Tibial artery (tissue), 4 donors: ENCODE measurements around the gene ADORA1.
A peak's percentile ranks its signal among the peaks of the same experiment; 100 is the strongest.

Source experiments
- DNase-seq, 2 donors: peaks; one replicate each; pipeline ENCODE4 v3.0.0-alpha.2; 2019
- H3K27ac ChIP-seq, 2 donors: fragments of 200-600 bp; sonication (generic) in 1 of 2; 1 replicate in 1 of 2; 2 replicates in 1 of 2; pipeline ENCODE4 v1.5.1; 2018 to 2019; ENCODE audit warnings: mild to moderate bottlenecking in 1 of 2
- H3K27me3 ChIP-seq, 2 donors: fragments of 200-600 bp; sonication (generic) in 1 of 2; one replicate each; pipeline versions ENCODE4 v1.5.1 to v1.6.0; 2016 to 2019
- H3K36me3 ChIP-seq, 3 donors: fragments of 200-600 bp; sonication (generic) in 2 of 3; one replicate each; pipeline ENCODE4 v1.5.1; 2016 to 2019; ENCODE audit warnings: mild to moderate bottlenecking in 2 of 3
- H3K4me1 ChIP-seq, 4 donors: fragments of 200-600 bp; sonication (generic) in 2 of 4; 1 replicate in 3 of 4; 2 replicates in 1 of 4; pipeline ENCODE4 v1.5.1; 2016 to 2019
- H3K4me3 ChIP-seq, 2 donors: fragments of 200-600 bp; sonication (generic) in 1 of 2; 1 replicate in 1 of 2; 2 replicates in 1 of 2; pipeline ENCODE4 v1.5.1; 2018 to 2019; ENCODE audit warnings: mild to moderate bottlenecking in 2 of 2
- H3K9me3 ChIP-seq, 3 donors: fragments of 200-600 bp; sonication (generic) in 1 of 3; one replicate each; pipeline ENCODE4 v1.5.1; 2016 to 2019
- CTCF ChIP-seq, 2 experiments: fragments of 200-600 bp in 1 of 2; fragments of 450-650 bp in 1 of 2; IDR thresholded peaks; one replicate each; pipeline ENCODE4 v1.5.1; 2017 to 2019; ENCODE audit warnings: antibody characterized with exemption in 2 of 2, mild to moderate bottlenecking in 1 of 2, moderate library complexity in 1 of 2
- intact Hi-C: fragments of 100-400 bp; cut with DNase I; formaldehyde crosslinking; loops from one replicate; pipeline ENCODE4 v1.15.0; 2023; ENCODE audit warnings: low total_unique reads

The ADORA1 gene

GRCh38 chr1:203196371-203196770, 68.8 kb downstream of the ADORA1 start:
- Histone ChIP-seq H3K27me3 (peaks cover 0 to 15% of the 10 kb centered on the region in 2 donors), H3K9me3 (no peaks in the 10 kb centered on the region), H3K4me1 (peaks cover 0 to 11% (median 5%) of the 10 kb centered on the region in 4 donors), H3K27ac (no peak overlapping the region), H3K4me3 (no peak overlapping the region), H3K36me3 (no peaks in the 10 kb centered on the region)
- DNase-seq = peak in 1 of 2 donors; percentile 43
- no peak for TF ChIP-seq CTCF (IDR thresholded peaks at IDR 0.05)
- intact Hi-C loops = no loop called here

DNA sequence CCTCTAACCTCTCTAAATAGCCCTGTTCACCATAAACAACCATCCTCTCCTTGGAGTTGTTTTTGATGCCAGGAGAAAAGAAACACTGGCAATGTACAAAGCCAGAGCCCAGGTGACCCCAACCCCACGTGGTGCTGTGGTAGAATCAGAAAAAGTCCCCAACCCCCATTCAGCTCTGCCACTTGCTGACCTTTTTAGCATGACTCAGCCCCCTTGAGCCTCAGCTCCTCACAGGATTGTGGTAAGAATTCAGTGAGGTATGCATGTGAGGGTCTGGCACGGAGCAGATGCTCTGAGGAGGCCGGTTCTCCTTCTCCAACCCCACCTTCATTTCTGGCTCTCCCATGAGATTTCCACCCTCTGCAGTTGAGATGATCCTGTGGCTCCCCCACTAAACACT, 70.1 kb downstream of the ADORA1 start:
- H3K9me3 ChIP-seq = no peaks in the 10 kb centered on the region
- H3K27me3 ChIP-seq = peaks cover 0 to 23% of the 10 kb centered on the region in 2 donors
- no peak for TF ChIP-seq CTCF (IDR thresholded peaks at IDR 0.05)
- no peaks in the 10 kb centered on the region for H3K36me3 ChIP-seq
- H3K4me3 ChIP-seq = no peak overlapping the region
- intact Hi-C loops = no loop called here
- H3K4me1 ChIP-seq = peaks cover 0 to 11% (median 5%) of the 10 kb centered on the region in 4 donors
- DNase-seq = peak in 1 of 2 donors; percentile 13
- H3K27ac ChIP-seq = no peak overlapping the region

DNA sequence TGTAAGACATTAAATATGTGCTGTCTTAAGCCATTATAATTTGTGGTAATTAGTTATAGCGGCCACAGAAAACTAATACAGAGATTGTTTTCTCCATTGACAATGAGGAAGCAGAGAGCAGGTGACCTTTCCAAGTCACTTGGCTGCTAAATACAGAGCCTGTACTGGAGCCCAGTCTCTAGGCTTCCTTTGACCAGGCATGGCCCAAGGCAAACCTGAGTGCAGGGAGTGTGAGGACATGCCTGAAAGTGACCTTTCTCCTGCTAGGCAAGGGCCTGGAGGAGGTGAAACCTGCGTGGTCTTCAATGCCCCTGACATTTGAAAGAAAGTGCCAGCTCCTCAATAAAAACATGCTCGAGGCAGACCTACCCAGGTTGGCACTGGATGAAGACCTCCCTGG, 71.5 kb downstream of the ADORA1 start:
- peaks cover 0 to 11% (median 6%) of the 10 kb centered on the region in 4 donors for H3K4me1 ChIP-seq
- H3K4me3 ChIP-seq = no peak overlapping the region
- no peak overlapping the region for H3K27ac ChIP-seq
- no peak for TF ChIP-seq CTCF (IDR thresholded peaks at IDR 0.05)
- H3K9me3 ChIP-seq = no peaks in the 10 kb centered on the region
- intact Hi-C loops = no loop called here
- H3K36me3 ChIP-seq = no peaks in the 10 kb centered on the region
- DNase-seq = peak in 1 of 2 donors; percentile 43
- H3K27me3 ChIP-seq = peaks cover 0 to 23% of the 10 kb centered on the region in 2 donors

DNA sequence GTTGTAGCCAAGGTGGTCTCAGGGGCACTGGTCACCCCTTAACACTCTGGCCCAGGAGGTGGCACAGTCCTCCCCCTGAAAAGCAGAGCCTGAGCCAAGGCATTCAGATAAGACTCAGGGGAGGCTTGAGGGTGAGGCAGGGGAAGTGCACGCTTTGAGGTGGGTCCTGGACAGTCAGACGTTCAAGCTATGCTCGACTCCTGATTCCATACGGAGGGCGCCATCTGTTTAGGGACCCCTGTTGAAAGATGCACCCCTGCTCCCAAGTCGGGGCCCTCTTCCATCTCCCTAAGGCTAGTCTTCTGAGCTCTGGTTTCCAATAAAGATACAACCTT, 71.9 kb downstream of the ADORA1 start:
- no peak for TF ChIP-seq CTCF (IDR thresholded peaks at IDR 0.05)

DNA sequence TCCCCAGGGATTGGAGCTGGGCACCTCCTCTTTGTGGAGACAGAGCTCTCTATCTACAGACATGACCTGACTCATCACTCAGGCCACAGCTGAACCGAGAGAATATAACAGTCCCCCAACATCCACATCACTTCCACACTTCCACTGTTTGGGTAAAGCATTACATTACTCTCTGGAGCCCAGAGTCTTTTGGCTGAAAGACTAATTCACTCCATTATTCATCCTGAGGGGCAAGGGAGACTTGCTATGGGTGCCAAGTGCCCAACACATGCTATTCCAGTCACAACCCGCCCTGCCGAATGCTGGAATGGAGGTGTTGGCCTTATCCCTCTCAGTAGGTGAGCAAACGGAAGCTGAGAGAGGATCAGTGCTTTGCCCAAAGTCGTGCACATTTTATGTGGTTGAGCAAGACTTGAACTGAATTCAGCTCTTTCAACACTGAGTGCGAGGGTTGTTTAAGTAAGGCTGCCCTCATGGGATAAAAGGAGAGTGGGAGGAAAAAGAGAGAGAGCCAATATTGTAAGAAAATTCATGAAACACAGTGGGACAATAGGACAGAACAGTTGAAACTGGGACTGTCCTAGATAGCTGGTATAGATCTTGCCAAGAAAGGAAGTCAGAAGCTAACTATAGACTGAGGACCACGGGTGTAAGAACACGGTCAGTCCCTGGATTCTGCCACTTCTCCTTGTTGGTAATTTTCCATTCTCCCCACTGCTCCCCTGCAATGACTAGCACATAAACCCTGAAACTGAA, 72.5 kb downstream of the ADORA1 start:
- H3K27ac ChIP-seq = peak overlapping the region; percentile 16 to 30

More for the DNA sequence above, 71.9 kb downstream of the ADORA1 start:
- Histone ChIP-seq H3K4me1 (peaks cover 0 to 11% (median 6%) of the 10 kb centered on the region in 4 donors), H3K9me3 (no peaks in the 10 kb centered on the region), H3K4me3 (no peak overlapping the region), H3K27ac (peak overlapping the region; percentile 16 to 30), H3K36me3 (no peaks in the 10 kb centered on the region), H3K27me3 (peaks cover 0 to 23% of the 10 kb centered on the region in 2 donors)
- no peak for DNase-seq
- intact Hi-C loops = no loop called here

More for the DNA sequence above, 72.5 kb downstream of the ADORA1 start:
- Histone ChIP-seq H3K36me3 (no peaks in the 10 kb centered on the region), H3K27me3 (peaks cover 0 to 23% of the 10 kb centered on the region in 2 donors), H3K9me3 (no peaks in the 10 kb centered on the region), H3K4me1 (peaks cover 0 to 11% (median 6%) of the 10 kb centered on the region in 4 donors), H3K4me3 (no peak overlapping the region)
- peak; percentile 50 to 65 for DNase-seq
- no peak for TF ChIP-seq CTCF (IDR thresholded peaks at IDR 0.05)
- intact Hi-C loops = no loop called here
